H7 (cell line): Measurements from ENCODE around the gene GJA4. TPM values are rescaled to one million over a fixed set of nuclear protein-coding genes. Genes with fewer than 3 reads are reported as not detected.
"Not testable (repeated sequence)": the region's sequence is repeated elsewhere in the genome, so short reads cannot be mapped to it uniquely, and the experiment has no call there.

Experiments
- DNase-seq: peaks from one replicate; pipeline ENCODE4 v3.0.0; 2012
- H3K27me3 ChIP-seq: 2 replicates; pipeline ENCODE4 v1.6.0; 2011; ENCODE audit warnings: mild to moderate bottlenecking, low read length; ENCODE audit not compliant: control insufficient read depth, insufficient read depth
- H3K36me3 ChIP-seq: replicated peaks from 2 replicates; pipeline ENCODE4 v1.5.1; 2011; ENCODE audit warnings: low read length; ENCODE audit not compliant: control insufficient read depth, insufficient read depth
- H3K4me3 ChIP-seq: 2 replicates; pipeline ENCODE4 v1.5.1; 2011; ENCODE audit warnings: low read depth, mild to moderate bottlenecking, control low read depth, low read length, moderate library complexity; ENCODE audit not compliant: insufficient read depth
- total RNA-seq: library from RNA; depleted of rRNA; stranded (reverse); fragments of >200 nt; shearing (Covaris generic); gene quantifications from 2 replicates; pipeline ENCODE4 v1.2.3, GENCODE V29; 2014

The GJA4 gene
- total RNA-seq, 1 experiment from 2014 or later = 3.2 TPM

GRCh38 chr1:34794001-34794789, 1.4 kb downstream of the GJA4 start:
- Histone ChIP-seq H3K27me3 (peaks cover 22% of the 10 kb centered on the region), H3K4me3 (no peak overlapping the region), H3K36me3 (no peaks in the 10 kb centered on the region)
- DNase-seq = no peak

- Histone ChIP-seq H3K4me3 (no peak overlapping the region), H3K36me3 (no peaks in the 10 kb centered on the region), H3K27me3 (peaks cover 22% of the 10 kb centered on the region)
- DNase-seq = no peak
Measured at GRCh38 chr1:34794790-34795180, 2.0 kb downstream of the GJA4 start.

GRCh38 chr1:34795916-34796315, 3.1 kb downstream of the GJA4 start:
- Histone ChIP-seq H3K4me3 (no peak overlapping the region), H3K27me3 (peaks cover 22% of the 10 kb centered on the region), H3K36me3 (no peaks in the 10 kb centered on the region)
- DNase-seq = no peak

GRCh38 chr1:34796990-34797389, 4.2 kb downstream of the GJA4 start:
- DNase-seq = no peak
- peaks cover 18% of the 10 kb centered on the region for H3K27me3 ChIP-seq
- no peaks in the 10 kb centered on the region for H3K36me3 ChIP-seq
- H3K4me3 ChIP-seq = no peak overlapping the region

GRCh38 chr1:34800214-34800613, 7.4 kb downstream of the GJA4 start:
- H3K27me3 ChIP-seq = no peaks in the 10 kb centered on the region; the same call in 1 of the 2 replicates
- no peak overlapping the region for H3K4me3 ChIP-seq
- H3K36me3 ChIP-seq = no peaks in the 10 kb centered on the region
- no peak for DNase-seq

- Histone ChIP-seq H3K36me3 (no peaks in the 10 kb centered on the region), H3K4me3 (no peak overlapping the region), H3K27me3 (no peaks in the 10 kb centered on the region)
- no peak for DNase-seq
Measured at GRCh38 chr1:34803770-34804169, 11.0 kb downstream of the GJA4 start.

GRCh38 chr1:34806396-34806795, 13.6 kb downstream of the GJA4 start:
- H3K4me3 ChIP-seq = no peak overlapping the region
- DNase-seq = no peak
- H3K36me3 ChIP-seq = no peaks in the 10 kb centered on the region
- no peaks in the 10 kb centered on the region for H3K27me3 ChIP-seq

GRCh38 chr1:34808051-34808810, 15.4 kb downstream of the GJA4 start:
- H3K4me3 ChIP-seq = no peak overlapping the region
- H3K27me3 ChIP-seq = no peaks in the 10 kb centered on the region
- H3K36me3 ChIP-seq = no peaks in the 10 kb centered on the region
- no peak for DNase-seq

- not testable (repeated sequence) for H3K27me3 ChIP-seq, H3K36me3 ChIP-seq, DNase-seq, H3K4me3 ChIP-seq
Measured at GRCh38 chr1:34810781-34811180, 18.0 kb downstream of the GJA4 start.

GRCh38 chr1:34816332-34816731, 23.5 kb downstream of the GJA4 start:
- Histone ChIP-seq H3K27me3 (no peaks in the 10 kb centered on the region), H3K36me3 (no peaks in the 10 kb centered on the region), H3K4me3 (no peak overlapping the region)
- no peak for DNase-seq

GRCh38 chr1:34816778-34817177, 24.0 kb downstream of the GJA4 start:
- Histone ChIP-seq H3K36me3 (no peaks in the 10 kb centered on the region), H3K4me3 (no peak overlapping the region), H3K27me3 (no peaks in the 10 kb centered on the region)
- no peak for DNase-seq

GRCh38 chr1:34818862-34819261, 26.1 kb downstream of the GJA4 start:
- DNase-seq, H3K27me3 ChIP-seq, H3K36me3 ChIP-seq, H3K4me3 ChIP-seq: not testable (repeated sequence)

- no peak overlapping the region for H3K4me3 ChIP-seq
- no peaks in the 10 kb centered on the region for H3K36me3 ChIP-seq
- no peak for DNase-seq
- peaks cover 1% of the 10 kb centered on the region; the same call in 1 of the 2 replicates for H3K27me3 ChIP-seq
Measured at GRCh38 chr1:34822202-34822601, 29.4 kb downstream of the GJA4 start.

GRCh38 chr1:34824817-34825454, 32.1 kb downstream of the GJA4 start:
- DNase-seq = no peak
- Histone ChIP-seq H3K27me3 (peaks cover 1% of the 10 kb centered on the region; the same call in 1 of the 2 replicates), H3K4me3 (no peak overlapping the region), H3K36me3 (no peaks in the 10 kb centered on the region)
